ENCODE measurements around the gene VWA5B2. TPM values are rescaled to one million over a fixed set of nuclear protein-coding genes. Genes with fewer than 3 reads are reported as not detected.

VWA5B2 gene
- total RNA-seq, 1 experiment from 2014 or later, result 2.7 TPM

DNA sequence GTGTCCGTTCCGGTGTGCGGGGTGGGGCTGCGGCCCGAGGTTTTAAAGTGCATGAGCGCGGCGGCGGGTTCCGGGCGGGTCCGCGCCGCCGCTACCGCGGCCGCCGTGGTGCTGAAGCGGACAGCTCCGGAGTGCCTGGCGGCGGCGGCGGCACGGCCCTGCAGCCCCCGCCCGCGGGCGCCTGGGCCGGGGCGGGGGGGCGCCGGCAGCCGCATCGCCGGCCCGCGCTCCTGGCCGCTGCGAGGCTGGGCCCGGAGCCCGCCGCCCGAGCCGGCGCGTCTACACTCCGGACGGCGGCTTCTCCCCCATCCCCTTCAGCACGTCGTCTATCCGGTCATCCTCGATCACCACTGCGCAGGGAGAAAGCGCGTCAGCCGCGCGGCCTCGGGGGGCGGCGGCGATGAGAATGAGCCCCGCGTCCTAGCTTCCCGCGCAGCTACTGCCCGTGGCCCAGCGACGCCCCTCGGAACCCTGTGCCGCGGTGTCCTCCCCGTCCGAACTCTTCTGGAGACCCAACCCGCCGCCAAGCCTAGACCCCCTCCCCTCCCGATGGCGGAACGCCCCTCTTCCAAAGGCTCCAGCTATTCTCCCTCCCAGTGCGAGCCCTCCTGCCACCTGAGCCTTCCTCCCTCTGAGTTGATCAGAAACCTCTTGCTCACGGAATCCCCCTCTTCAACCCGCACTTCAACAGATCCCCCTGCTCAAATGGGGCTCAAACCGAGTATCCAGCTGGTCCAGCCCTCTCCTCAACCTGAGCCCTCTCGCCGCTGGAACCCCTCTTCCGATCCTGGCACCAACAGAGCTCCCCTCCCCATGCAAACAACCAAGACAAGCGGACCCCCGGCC lies 30.7 kb downstream of the VWA5B2 start:
- Histone ChIP-seq H2BK5ac (ENCODE audit: insufficient read length, low read length) (no peak overlapping the region), H3K56ac (ENCODE audit: insufficient read length, low read depth, low read length) (no peak overlapping the region), H2BK12ac (ENCODE audit: insufficient read length, low read depth, low read length) (no peak overlapping the region), H3T11ph (ENCODE audit: low read length) (no peak overlapping the region), H3K79me2 (ENCODE audit: insufficient read depth, low read length) (no peaks in the 10 kb centered on the region), H2BK15ac (ENCODE audit: low read depth, low read length) (no peak overlapping the region), H3K23ac (ENCODE audit: insufficient read length, low read depth, low read length) (no peak overlapping the region), H3K27me3 (ENCODE audit: insufficient read depth, low read length) (peaks cover 14% of the 10 kb centered on the region; the same call in 1 of the 2 replicates), H2AFZ (ENCODE audit: low read length) (no peak overlapping the region), H4K8ac (replicated peaks; ENCODE audit: insufficient read length, low read depth, low read length) (no peak overlapping the region), H3K9ac (ENCODE audit: extremely low read depth, insufficient read length, low read length) (no peak overlapping the region), H4K20me1 (ENCODE audit: control insufficient read depth, insufficient read depth, insufficient read length) (no peaks in the 10 kb centered on the region), H3K27ac (ENCODE audit: insufficient read length, low read depth, low read length) (no peak overlapping the region), H3K79me1 (ENCODE audit: insufficient read depth, low read depth, low read length, poor library complexity, severe bottlenecking) (no peaks in the 10 kb centered on the region), H3K23me2 (ENCODE audit: insufficient read length, low read depth, low read length, poor library complexity, severe bottlenecking) (peaks cover 21% of the 10 kb centered on the region), H3K18ac (ENCODE audit: insufficient read length, low read depth, low read length) (no peak overlapping the region), H3K14ac (ENCODE audit: insufficient read depth, low read length) (no peak overlapping the region), H4K91ac (ENCODE audit: insufficient read length, low read depth, low read length) (no peak overlapping the region), H3K4ac (ENCODE audit: low read depth, low read length) (no peak overlapping the region), H2AK5ac (ENCODE audit: insufficient read length, low read length) (no peak overlapping the region), H3K4me2 (ENCODE audit: insufficient read depth, insufficient read length, low read length) (peak overlapping the region; percentile 85), H3K9me3 (ENCODE audit: control insufficient read depth, low read depth, low read length) (no peaks in the 10 kb centered on the region), H4K5ac (ENCODE audit: insufficient read length, low read depth, low read length) (no peak overlapping the region), H2BK20ac (ENCODE audit: low read depth, low read length, poor library complexity, severe bottlenecking) (no peak overlapping the region), H3K4me1 (ENCODE audit: insufficient read depth, low read length) (no peaks in the 10 kb centered on the region), H2BK120ac (ENCODE audit: low read depth, low read length, poor library complexity, severe bottlenecking) (no peak overlapping the region)
- H3K4me3 Mint-ChIP-seq, result peak overlapping the region; percentile 81 to 86
- peaks cover 71% of the 10 kb centered on the region for H3K27me3 Mint-ChIP-seq (ENCODE audit: low read depth)
- H3K9me3 Mint-ChIP-seq, result no peaks in the 10 kb centered on the region
- DNase-seq, result no peak
- peaks cover 0 to 8% (median 2%) of the 10 kb centered on the region in 3 experiments; a peak in 3 of 7 replicates for H3K36me3 Mint-ChIP-seq (ENCODE audit: insufficient read depth in 1 of 3, low read depth in 3 of 3)
- WGBS (ENCODE audit: extremely low coverage, insufficient read length, low lambda C conversion rate), result no CpG with 5 or more reads among the region's 91 CpGs
- TF ChIP-seq, protein P1, sequence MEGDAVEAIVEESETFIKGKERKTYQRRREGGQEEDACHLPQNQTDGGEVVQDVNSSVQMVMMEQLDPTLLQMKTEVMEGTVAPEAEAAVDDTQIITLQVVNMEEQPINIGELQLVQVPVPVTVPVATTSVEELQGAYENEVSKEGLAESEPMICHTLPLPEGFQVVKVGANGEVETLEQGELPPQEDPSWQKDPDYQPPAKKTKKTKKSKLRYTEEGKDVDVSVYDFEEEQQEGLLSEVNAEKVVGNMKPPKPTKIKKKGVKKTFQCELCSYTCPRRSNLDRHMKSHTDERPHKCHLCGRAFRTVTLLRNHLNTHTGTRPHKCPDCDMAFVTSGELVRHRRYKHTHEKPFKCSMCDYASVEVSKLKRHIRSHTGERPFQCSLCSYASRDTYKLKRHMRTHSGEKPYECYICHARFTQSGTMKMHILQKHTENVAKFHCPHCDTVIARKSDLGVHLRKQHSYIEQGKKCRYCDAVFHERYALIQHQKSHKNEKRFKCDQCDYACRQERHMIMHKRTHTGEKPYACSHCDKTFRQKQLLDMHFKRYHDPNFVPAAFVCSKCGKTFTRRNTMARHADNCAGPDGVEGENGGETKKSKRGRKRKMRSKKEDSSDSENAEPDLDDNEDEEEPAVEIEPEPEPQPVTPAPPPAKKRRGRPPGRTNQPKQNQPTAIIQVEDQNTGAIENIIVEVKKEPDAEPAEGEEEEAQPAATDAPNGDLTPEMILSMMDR (conservative IDR thresholded peaks at IDR 0.05), result no peak
- H3K4me1 Mint-ChIP-seq, result peaks cover 19 to 21% of the 10 kb centered on the region in 2 experiments
- H3K27ac Mint-ChIP-seq, result peak overlapping the region in 1 of 3 experiments; percentile 12; a peak in 2 of 7 replicates
